ENCODE measurements around the gene DDX59. TPM values are rescaled to one million over a fixed set of nuclear protein-coding genes. Genes with fewer than 3 reads are reported as not detected.

Gene DDX59
- 6.8 and 7.8 TPM in 2 replicates for total RNA-seq

GRCh38 chr1:200669314-200670241 lies at the start of gene DDX59:
TSS of gene DDX59 (minus strand) at chr1:200669907. CDS start at chr1:200666740, 3,167 bp downstream.

GRCh38 chr1:200620273-200621131 lies 49.2 kb downstream of the DDX59 start, which contains the start of gene KIF14:
TSS of gene KIF14 (minus strand) at chr1:200620751. CDS start at chr1:200618723, 2,028 bp downstream.

Other genes with a start within 250 kb of the DDX59 start
- gene KIF14, start 49.2 kb downstream of the DDX59 start, total RNA-seq, result 0.63 and 13.9 TPM in 2 replicates
- 10.9 and 14.7 TPM in 2 replicates for gene CAMSAP2, start 69.0 kb upstream of the DDX59 start, total RNA-seq
- 0.33 TPM in 1 of 2 replicates, not detected in the other for gene GPR25, start 203.1 kb upstream of the DDX59 start, total RNA-seq
- gene INAVA, start 225.0 kb upstream of the DDX59 start, total RNA-seq, result 23.2 and 35.4 TPM in 2 replicates

Data from mesangial cell (primary cell).